NCI-H345 (cell line): ENCODE data around the gene CKB.

ENCODE experiments used
- DNase-seq: peaks from one replicate; lab custom pipeline; 2025; lab: John Stamatoyannopoulos, UW

The CKB gene

GRCh38 chr14:103485504-103485903 is 37.1 kb downstream of the CKB start:
- no peak for DNase-seq

- no peak for DNase-seq
Measured at GRCh38 chr14:103483600-103483999, 39.0 kb downstream of the CKB start.

GRCh38 chr14:103480595-103480994 is 42.0 kb downstream of the CKB start:
- DNase-seq, result no peak

- DNase-seq, result no peak
Measured at GRCh38 chr14:103476631-103477030, 46.0 kb downstream of the CKB start.

GRCh38 chr14:103476065-103476464 is 46.6 kb downstream of the CKB start:
- DNase-seq, result no peak

GRCh38 chr14:103474893-103475292 is 47.7 kb downstream of the CKB start:
- DNase-seq, result no peak

GRCh38 chr14:103472939-103473338 is 49.7 kb downstream of the CKB start:
- no peak for DNase-seq
